Thyroid gland (tissue), 4 donors: ENCODE results near the gene CNTFR. TPM values are rescaled to one million over a fixed set of nuclear protein-coding genes. Genes with fewer than 3 reads are reported as not detected.

Source experiments
- DNase-seq, 2 donors: peaks; one replicate each; pipeline ENCODE4 v3.0.0-alpha.2; 2019
- H3K27ac ChIP-seq, 3 donors: fragments of 200-600 bp; sonication (generic); 1 replicate in 2 of 3; 2 replicates in 1 of 3; pipeline ENCODE4 v1.5.1; 2016 to 2019; ENCODE audit warnings: mild to moderate bottlenecking in 1 of 3, moderate library complexity in 1 of 3
- H3K27me3 ChIP-seq: fragments of 200-600 bp; sonication (generic); one replicate; pipeline ENCODE4 v1.5.1; 2019
- H3K36me3 ChIP-seq, 2 donors: fragments of 200-600 bp; sonication (generic); one replicate each; pipeline ENCODE4 v1.5.1; 2016 to 2019
- H3K4me1 ChIP-seq, 2 donors: fragments of 200-600 bp; sonication (generic); one replicate each; pipeline ENCODE4 v1.5.1; 2017 to 2019
- H3K4me3 ChIP-seq, 3 donors: fragments of 200-600 bp; sonication (generic); replicated peaks in 1 of 3; 1 replicate in 2 of 3; 2 replicates in 1 of 3; pipeline ENCODE4 v1.5.1; 2016; ENCODE audit warnings: mild to moderate bottlenecking in 1 of 3
- H3K9me3 ChIP-seq: fragments of 200-600 bp; sonication (generic); one replicate; pipeline ENCODE4 v1.5.1; 2017
- POLR2A ChIP-seq, 2 donors: fragments of 450-650 bp; IDR thresholded peaks; one replicate each; pipeline ENCODE4 v1.6.1; 2017; ENCODE audit warnings: antibody characterized with exemption in 2 of 2, mild to moderate bottlenecking in 2 of 2, moderate library complexity in 1 of 2
- WGBS, 2 donors: methylation state at CpG; one replicate each; pipeline ENCODE4 v1.1.5; 2017; 5-methylcytosine and 5-hydroxymethylcytosine counted together
- intact Hi-C: fragments of 100-400 bp; cut with DNase I; formaldehyde crosslinking; loops from one replicate; pipeline ENCODE4 v1.15.1; 2023
- total RNA-seq, 4 donors: library from RNA; depleted of rRNA; stranded (reverse); fragments of >200 nt; gene quantifications; one replicate each; pipeline ENCODE4 v1.2.3, GENCODE V29; 2016
- TF ChIP-seq, protein P1 (sequence below), 6 experiments: fragments of 200-600 bp in 3 of 6; fragments of 450-650 bp in 3 of 6; sonication (generic) in 3 of 6; IDR thresholded peaks; one replicate each; pipeline ENCODE4 v1.5.1; 2016 to 2019; ENCODE audit warnings: antibody characterized with exemption in 6 of 6, mild to moderate bottlenecking in 2 of 6, inconsistent platforms in 1 of 6, moderate library complexity in 1 of 6

CNTFR gene
- total RNA-seq, 4 donors from 2014 or later, result 8.6 to 17.3 (median 14.1) TPM

DNA sequence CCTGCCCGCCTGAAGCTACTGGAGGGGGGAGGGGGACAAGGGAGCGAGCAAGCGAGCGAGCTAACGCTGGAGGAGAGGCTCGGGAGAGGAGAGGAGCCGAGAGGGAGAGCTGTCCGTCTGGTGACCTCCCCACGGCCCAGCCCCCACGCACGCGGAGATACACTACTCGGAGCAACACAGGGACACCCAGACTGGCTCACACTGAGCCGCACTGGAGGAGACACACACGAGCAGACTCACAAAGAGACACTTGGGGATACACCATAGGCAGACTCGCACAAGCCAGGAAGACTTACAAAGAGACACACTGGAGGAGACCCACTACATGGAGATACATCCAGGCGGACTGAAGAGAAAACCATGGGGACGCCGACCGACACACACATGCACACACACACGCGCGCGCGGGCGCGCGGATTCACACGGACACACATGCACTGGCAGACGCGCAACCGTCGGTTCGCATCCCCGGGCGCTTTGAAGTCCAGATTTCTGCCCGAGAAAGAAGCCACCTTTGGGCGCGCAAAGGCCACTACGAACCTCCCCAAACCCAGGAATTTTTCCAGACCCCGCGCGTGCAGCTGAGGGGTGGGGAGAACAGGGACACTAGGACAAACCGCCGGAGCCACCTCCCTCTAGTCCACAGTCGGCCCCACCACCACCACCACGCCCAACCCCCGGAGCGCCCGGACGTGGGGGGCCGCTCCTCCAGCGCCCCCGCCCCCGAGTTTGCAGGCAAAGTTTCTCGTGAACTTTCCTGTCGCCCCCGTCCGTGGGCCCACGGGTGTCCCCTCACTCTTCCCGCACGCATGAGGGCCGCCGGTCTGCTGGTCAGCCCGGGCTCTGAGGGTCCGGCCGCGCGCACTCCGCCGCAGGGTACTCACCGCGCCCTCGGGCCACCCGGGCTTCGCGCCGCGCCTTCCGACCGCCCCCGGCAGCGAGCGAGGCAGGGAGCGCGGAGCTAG, 571 bp downstream of the CNTFR start:
- Histone ChIP-seq H3K9me3 (no peaks in the 10 kb centered on the region), H3K4me1 (peaks cover 12 to 39% of the 10 kb centered on the region in 2 donors), H3K4me3 (peak overlapping the region in 1 of 3 donors; percentile 44), H3K27me3 (peaks cover 4% of the 10 kb centered on the region), H3K27ac (no peak overlapping the region), H3K36me3 (no peaks in the 10 kb centered on the region)
- TF ChIP-seq, protein P1, sequence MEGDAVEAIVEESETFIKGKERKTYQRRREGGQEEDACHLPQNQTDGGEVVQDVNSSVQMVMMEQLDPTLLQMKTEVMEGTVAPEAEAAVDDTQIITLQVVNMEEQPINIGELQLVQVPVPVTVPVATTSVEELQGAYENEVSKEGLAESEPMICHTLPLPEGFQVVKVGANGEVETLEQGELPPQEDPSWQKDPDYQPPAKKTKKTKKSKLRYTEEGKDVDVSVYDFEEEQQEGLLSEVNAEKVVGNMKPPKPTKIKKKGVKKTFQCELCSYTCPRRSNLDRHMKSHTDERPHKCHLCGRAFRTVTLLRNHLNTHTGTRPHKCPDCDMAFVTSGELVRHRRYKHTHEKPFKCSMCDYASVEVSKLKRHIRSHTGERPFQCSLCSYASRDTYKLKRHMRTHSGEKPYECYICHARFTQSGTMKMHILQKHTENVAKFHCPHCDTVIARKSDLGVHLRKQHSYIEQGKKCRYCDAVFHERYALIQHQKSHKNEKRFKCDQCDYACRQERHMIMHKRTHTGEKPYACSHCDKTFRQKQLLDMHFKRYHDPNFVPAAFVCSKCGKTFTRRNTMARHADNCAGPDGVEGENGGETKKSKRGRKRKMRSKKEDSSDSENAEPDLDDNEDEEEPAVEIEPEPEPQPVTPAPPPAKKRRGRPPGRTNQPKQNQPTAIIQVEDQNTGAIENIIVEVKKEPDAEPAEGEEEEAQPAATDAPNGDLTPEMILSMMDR (IDR thresholded peaks at IDR 0.05), result no peak
- no peak for TF ChIP-seq POLR2A (IDR thresholded peaks at IDR 0.05)
- intact Hi-C loops, result no loop called here
- 2 to 5% methylated on average over 19 to 32 of the region's 86 CpGs for WGBS, 2 donors
- no peak for DNase-seq

DNA sequence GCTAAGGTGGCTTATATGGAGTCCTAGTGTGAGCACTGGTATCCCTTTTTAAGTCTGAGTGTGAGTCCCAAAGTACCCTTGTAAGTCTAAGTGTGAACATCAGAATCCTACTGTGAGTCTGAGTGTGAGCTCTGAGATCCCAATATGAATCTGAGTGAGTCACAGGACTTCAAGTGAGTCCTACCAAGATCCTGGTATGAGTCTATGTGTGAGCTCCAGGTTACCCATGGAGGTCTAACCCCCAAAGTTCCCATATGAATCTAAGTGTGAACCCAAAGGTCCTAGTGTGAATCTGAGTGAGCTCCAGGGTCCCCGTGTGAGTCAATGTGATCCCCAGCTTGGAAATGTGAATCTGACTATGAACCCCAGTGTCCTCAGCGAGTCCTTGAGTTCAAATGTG, 2.3 kb downstream of the CNTFR start:
- Histone ChIP-seq H3K36me3 (no peaks in the 10 kb centered on the region), H3K4me1 (peaks cover 12 to 33% of the 10 kb centered on the region in 2 donors), H3K4me3 (no peak overlapping the region), H3K9me3 (no peaks in the 10 kb centered on the region), H3K27ac (no peak overlapping the region), H3K27me3 (peaks cover 4% of the 10 kb centered on the region)
- intact Hi-C loops, result no loop called here
- WGBS, 2 donors, result 52 to 70% methylated on average over 2 of the region's 2 CpGs
- DNase-seq, result no peak
- no peak for TF ChIP-seq POLR2A (IDR thresholded peaks at IDR 0.05)
- TF ChIP-seq, protein P1 (IDR thresholded peaks at IDR 0.05), result no peak

DNA sequence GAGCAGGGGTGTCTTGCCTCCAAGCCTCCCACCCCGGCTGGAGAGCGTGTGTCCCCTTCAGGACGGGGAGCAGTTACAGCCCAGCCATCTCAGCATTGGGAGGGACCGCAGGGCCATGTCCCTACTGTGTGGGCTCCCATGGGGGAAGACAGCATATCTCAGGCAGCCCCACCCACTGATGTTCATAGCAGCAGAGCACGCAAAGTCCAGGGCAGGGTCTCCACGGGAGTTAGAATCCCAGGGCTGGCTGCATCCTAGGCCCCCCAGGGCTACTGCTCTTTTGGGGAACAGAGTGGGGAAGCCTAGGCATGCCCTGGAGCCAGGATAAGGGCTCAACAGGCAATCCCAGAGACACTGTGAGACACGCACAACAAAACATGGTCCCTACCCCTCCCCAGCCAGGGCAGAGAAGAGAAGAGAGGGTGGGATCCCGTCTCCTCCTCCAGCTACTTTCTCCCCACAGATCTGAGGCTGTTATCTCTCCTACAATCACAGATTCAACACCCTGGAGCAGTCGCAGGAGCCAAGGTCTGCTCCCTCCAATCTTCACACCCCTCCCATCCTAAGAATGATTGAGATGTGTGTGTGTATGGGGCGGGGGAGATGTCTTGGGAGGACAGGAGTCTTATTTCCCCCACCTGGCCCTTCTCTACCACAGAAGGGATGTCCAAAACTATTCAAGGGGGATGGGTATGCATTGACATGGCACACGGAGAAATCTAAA, 3.4 kb downstream of the CNTFR start:
- intact Hi-C loops, result no loop called here
- no peaks in the 10 kb centered on the region for H3K9me3 ChIP-seq
- H3K36me3 ChIP-seq, result no peaks in the 10 kb centered on the region
- no peak overlapping the region for H3K27ac ChIP-seq
- no peak for DNase-seq
- WGBS, 2 donors, result 53 to 57% methylated on average over 8 to 9 of the region's 11 CpGs
- H3K27me3 ChIP-seq, result peaks cover 4% of the 10 kb centered on the region
- peaks cover 8 to 25% of the 10 kb centered on the region in 2 donors for H3K4me1 ChIP-seq
- H3K4me3 ChIP-seq, result no peak overlapping the region
- TF ChIP-seq, protein P1 (IDR thresholded peaks at IDR 0.05), result no peak
- no peak for TF ChIP-seq POLR2A (IDR thresholded peaks at IDR 0.05)

DNA sequence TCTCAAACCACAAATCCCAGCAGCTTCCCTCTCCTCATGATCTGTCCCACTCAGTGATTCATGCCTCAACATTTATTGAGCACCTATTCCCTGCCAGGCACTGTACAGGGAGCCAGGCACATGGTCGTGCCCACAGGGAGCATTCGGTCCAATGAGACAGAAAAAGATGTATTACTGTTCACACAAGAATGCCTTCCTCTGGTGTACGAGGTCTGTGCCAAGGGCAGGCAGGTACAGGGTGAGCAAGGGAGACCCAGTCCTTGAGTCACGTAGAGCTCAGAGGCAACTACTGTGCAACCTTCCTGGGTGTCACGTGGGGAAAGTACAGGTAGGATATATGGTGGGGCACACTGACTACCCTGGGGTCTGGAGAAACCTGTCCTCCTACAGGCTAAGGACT, 4.6 kb downstream of the CNTFR start:
- H3K9me3 ChIP-seq, result no peaks in the 10 kb centered on the region
- H3K4me1 ChIP-seq, result peaks cover 5 to 14% of the 10 kb centered on the region in 2 donors
- 69 to 86% methylated on average over 5 of the region's 5 CpGs for WGBS, 2 donors
- TF ChIP-seq, protein P1 (IDR thresholded peaks at IDR 0.05), result no peak
- no peak for TF ChIP-seq POLR2A (IDR thresholded peaks at IDR 0.05)
- H3K36me3 ChIP-seq, result no peaks in the 10 kb centered on the region
- intact Hi-C loops, result no loop called here
- H3K4me3 ChIP-seq, result no peak overlapping the region
- no peak overlapping the region for H3K27ac ChIP-seq
- H3K27me3 ChIP-seq, result peaks cover 4% of the 10 kb centered on the region
- DNase-seq, result no peak
